ENCODE measurements around the gene DGKG. TPM values are rescaled to one million over a fixed set of nuclear protein-coding genes. Genes with fewer than 3 reads are reported as not detected.

DGKG gene
- total and polyA plus RNA-seq, 2 of the 8 experiments (the other 6 are each of a cell fraction or from before 2014, with no cell fraction given), result 0.30 to 0.48 TPM

DNA sequence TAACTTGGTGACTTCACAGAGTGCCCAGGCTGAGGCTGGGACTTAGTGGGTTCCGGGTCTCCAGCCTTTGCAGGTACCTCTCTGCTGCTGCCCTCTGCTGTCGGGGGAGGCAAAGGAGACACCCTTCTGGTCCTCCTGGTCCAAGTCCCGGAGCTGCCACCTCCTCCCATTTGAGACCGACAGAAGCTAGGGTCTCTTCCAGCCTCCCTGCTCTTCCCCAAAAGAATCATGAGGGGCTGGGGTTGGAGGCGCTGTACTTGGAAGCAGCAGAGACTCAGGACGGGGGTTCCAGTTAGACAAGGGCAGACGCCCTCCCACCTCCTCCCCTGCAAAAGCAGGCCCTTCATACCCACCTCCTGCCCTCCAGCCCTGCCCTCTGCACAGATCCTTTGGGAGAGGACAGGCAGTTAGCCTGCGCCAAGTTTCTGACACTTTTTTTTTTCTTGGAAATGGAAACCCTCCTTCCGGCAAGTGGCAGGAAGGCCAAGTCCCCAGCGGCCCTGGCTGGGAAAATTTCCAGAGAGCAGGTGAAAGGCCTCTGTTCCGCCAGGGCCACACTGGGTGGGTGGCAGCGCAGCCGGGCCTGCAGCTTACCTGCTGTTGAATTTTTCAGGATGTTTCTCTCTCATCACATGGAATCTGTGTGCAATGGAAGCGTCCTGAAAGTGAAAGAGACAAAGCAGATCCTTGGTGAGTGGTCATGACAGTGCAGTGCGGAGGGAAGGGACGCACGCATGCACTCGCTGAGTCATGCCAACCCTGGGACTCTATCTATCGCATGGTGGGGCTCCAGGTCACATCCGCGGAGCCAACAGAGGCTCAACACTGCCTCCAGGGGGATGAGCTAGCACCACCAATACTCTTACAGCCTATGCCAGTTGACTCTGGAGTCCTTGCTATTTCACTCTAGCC lies 119.9 kb downstream of the DGKG start (continued):
- TF ChIP-seq CHD7 (IDR thresholded peaks at IDR 0.05; ENCODE audit: insufficient replicate concordance, low read length), result no peak
- TF ChIP-seq, protein P1, sequence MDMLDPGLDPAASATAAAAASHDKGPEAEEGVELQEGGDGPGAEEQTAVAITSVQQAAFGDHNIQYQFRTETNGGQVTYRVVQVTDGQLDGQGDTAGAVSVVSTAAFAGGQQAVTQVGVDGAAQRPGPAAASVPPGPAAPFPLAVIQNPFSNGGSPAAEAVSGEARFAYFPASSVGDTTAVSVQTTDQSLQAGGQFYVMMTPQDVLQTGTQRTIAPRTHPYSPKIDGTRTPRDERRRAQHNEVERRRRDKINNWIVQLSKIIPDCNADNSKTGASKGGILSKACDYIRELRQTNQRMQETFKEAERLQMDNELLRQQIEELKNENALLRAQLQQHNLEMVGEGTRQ (IDR thresholded peaks at IDR 0.05; ENCODE audit: low read length), result 0 out of 2 replicates have a peak, but pooled peaks have one; percentile 3
- TF ChIP-seq SP2 (IDR thresholded peaks at IDR 0.05; ENCODE audit: low read length), result no peak
- TF ChIP-seq TAF7 (optimal IDR thresholded peaks at IDR 0.05; ENCODE audit: borderline replicate concordance, low read depth, low read length), result no peak
- TF ChIP-seq PHF8 (conservative IDR thresholded peaks at IDR 0.05; ENCODE audit: low read depth, low read length), result no peak
- TF ChIP-seq NANOG (IDR thresholded peaks at IDR 0.05; ENCODE audit: insufficient read depth, low read depth, low read length, poor library complexity, severe bottlenecking), result no peak
